Occipital lobe (tissue), 2 donors: Measurements from ENCODE around the gene TRAF3. TPM values are rescaled to one million over a fixed set of nuclear protein-coding genes. Genes with fewer than 3 reads are reported as not detected.
"Not testable (repeated sequence)": the region's sequence is repeated elsewhere in the genome, so short reads cannot be mapped to it uniquely, and the experiment has no call there.

Experiments
- DNase-seq: peaks from one replicate; lab custom pipeline; 2025; lab: John Stamatoyannopoulos, UW
- total RNA-seq: library from RNA; depleted of rRNA; stranded (reverse); fragments of >200 nt; gene quantifications from one replicate; pipeline ENCODE4 v1.2.3, GENCODE V29; 2014

The TRAF3 gene
- total RNA-seq, 1 donor from 2014 or later, result 20.1 TPM

- DNase-seq, result no peak
Measured at GRCh38 chr14:102829016-102829548, 51.8 kb downstream of the TRAF3 start.

DNA sequence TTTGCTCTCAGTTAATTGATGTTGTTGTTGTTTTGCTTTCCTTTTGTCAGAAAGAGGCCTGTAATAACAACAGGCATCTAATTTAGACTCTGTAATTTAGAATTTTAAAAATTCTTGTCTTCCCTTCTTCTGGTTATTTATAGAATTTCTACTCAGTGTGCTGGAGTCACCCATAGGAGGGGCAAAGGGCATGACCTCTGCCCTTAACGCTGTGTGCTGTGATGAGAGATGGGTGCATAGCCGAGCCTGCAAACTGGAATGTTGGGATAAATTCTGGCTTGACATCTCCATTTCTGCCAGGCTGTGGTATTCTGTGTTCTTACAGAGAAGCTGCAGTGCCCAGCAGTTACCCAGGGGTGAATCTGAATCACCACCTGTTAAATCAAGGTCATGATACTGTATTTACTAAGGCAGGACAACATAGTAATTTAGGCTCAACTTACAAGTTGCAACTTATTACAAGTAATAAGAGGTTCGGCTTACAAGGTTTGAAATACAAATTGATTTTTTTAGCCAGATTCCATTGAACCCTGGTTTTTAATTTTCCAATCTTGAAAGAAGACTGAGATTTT is 53.3 kb downstream of the TRAF3 start:
- DNase-seq, result no peak

- DNase-seq, result no peak
Measured at GRCh38 chr14:102831163-102831804, 54.0 kb downstream of the TRAF3 start.

DNA sequence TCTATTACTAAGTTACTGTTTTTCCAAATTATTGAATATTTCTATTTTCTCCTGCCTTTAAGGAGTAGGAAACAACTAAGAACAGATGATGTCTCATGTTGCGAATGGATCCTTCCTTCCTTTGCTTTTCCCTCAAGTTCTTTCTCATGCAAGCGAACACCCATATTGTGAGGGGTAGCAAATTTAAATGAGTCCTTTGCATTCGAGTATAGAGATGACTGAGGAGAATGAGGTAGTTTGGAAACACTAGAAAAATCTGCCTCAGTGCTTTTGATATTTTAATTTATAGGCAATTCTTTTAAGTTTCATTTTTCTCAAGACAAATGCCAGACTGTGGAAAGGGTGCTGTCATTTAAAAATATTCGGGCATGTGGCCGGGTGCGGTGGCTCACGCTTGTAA is 56.1 kb downstream of the TRAF3 start:
- no peak for DNase-seq

- DNase-seq, result no peak
Measured at GRCh38 chr14:102833991-102834390, 56.7 kb downstream of the TRAF3 start.

DNA sequence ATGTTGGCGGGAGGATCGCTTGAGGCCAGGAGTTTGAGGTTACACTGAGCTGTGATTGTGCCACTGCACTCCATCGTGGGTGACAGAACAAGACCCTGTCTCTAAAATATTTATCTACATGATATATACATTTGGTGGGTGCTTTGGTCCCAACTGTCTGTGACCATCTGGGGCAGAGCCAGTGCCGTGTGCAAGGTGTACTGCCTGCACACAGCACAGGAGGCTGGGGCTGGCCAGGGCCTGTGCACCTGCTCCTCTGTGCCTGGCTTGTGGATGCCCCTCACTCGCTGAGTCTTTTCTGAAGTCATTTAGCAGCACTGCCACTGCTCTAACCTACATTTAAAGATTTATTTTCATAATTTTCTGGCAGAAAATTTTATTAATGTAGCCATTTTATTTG is 58.7 kb downstream of the TRAF3 start:
- no peak for DNase-seq

DNA sequence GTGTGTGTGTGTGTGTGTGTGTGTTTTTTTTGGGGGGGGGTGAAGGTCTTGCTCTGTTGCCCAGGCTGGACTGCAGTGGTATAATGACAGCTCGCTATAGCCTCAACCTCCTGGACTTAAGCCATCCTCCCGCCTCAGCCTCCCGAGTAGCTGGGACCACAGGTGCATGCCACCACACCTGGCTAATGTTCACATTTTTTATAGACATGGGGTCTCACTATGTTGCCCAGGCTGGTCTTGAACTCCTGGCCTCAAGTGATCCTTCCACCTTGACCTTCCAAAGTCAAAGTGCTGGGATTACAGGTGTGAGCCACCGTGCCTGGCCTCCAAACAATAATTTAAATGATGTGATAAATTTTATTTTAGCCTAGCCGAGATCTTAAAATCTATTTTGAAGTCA is 59.9 kb downstream of the TRAF3 start:
- not testable (repeated sequence) for DNase-seq

DNA sequence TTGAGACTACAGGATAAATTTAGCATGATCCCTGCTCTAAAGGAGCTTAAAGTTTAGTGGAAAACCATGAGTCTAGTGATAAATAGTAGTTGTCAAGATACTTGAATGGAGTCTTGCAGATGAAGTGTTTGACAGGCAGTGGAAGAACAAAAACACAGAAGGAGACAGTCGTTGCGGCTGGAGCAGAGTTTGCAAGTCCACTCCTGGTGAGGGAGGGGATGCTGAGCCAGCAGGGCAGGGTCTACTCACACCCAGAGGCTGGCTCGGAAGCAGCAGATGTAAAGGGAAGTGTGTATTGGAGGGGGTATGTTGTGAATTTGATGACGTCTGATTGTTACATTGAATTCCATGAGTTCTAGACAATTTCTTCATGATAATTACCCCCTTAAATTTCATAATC is 61.3 kb downstream of the TRAF3 start:
- DNase-seq, result no peak

DNA sequence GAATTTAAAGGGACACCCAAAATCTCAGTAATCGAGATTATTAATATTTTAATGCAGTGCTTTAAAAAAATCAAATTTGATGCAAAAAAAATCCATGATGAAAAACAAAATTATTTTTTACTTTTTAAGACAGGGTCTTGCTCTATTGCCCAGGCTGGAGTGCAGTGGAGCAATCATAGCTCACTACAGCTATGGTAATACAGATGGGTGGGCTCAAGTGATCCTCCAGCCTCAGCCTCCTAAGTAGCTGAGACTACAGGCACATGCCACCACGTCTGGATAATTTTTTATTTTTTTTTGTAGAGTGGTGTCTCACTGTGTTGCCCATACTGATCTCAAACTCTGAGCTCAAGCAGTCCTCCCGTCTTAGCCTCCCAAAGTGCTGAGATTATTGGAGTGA is 62.9 kb downstream of the TRAF3 start:
- no peak for DNase-seq

DNA sequence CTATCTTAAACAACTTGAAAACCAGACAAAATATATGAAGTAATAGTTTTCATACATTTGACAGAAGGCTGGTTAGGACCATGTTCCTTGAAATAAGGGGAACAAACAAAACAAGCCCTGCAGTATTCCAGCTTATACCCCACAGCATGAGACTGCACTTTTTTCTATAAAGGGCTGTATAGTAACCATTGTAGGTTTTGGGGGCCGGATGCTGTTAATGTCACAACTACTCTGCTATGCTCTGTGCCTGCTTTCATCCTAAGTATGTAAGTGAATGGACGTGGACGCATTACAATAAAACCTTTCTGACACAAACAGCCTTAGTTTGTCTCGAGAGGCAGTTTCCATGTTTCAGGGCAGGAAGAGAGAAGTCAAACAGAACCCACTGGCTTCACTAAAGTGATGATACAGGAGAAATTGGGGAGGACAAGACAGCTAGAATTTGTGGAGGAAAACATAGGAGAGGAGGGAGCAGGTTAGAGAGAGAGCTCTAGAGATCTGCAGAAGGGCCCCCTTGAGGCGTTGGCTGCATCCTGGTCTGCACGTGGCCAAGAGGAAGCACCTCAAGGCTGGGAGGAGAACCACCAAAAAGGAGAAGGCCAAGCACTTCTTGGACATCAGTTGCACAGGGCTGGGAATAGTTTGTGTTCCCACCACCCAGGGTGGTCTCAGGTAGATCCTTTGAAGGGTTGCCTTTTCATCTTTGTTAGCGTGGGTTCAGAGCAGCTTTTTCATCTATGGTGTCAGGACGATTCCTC is 63.7 kb downstream of the TRAF3 start:
- DNase-seq, result no peak

- DNase-seq, result no peak
Measured at GRCh38 chr14:102848830-102849525, 71.7 kb downstream of the TRAF3 start.

- no peak for DNase-seq
Measured at GRCh38 chr14:102849526-102850379, 72.5 kb downstream of the TRAF3 start.

- DNase-seq, result no peak
Measured at GRCh38 chr14:102853648-102854047, 76.4 kb downstream of the TRAF3 start.

DNA sequence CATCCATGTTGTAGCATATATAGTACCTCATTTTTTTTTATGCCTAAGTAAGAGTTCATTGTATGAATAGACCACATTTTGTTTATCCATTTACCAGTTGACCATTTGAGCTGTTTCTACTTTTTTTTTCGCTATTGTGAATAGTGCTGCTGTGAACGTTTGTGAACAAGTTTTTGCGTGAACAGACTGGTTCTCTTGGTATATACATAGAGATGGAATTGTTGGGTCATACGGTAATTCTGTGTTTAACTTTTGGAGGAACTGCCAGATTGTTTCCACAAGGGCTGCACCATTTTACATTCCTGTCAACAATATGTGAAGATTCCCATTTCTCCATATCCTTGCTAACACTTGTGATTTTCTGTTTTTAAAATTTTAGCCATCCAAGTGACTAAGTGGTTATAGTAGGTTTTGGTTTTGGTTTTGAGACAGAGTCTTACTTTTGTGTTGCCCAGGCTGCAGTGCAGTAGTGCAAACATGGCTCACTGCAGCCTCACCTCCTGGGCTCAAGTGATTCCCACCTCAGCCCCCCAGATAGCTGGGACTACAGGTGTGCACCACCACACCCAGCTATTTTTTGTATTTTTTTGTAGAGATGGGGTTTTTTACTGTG is 76.9 kb downstream of the TRAF3 start:
- no peak for DNase-seq

DNA sequence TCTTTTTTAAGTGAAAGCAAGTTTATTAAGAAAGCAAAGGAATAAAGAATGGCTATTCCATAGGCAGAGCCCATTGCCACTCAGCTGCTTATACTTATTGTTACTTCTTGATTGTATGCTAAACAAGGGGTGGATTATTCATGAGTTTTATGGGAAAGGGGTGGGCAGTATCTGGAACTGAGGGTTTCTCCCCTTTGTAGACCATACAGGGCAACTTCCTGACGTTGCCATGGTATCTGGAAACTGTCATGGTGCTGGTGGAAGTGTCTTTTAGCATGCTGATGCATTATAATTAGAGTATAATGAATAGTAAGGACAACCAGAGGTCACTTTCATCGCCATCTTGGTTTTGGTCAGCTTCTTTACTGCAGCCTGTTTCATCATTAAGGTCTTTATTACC is 78.9 kb downstream of the TRAF3 start:
- no peak for DNase-seq

GRCh38 chr14:102857444-102857843 is 80.2 kb downstream of the TRAF3 start:
- no peak for DNase-seq

- DNase-seq, result no peak
Measured at GRCh38 chr14:102859911-102860310, 82.7 kb downstream of the TRAF3 start.

DNA sequence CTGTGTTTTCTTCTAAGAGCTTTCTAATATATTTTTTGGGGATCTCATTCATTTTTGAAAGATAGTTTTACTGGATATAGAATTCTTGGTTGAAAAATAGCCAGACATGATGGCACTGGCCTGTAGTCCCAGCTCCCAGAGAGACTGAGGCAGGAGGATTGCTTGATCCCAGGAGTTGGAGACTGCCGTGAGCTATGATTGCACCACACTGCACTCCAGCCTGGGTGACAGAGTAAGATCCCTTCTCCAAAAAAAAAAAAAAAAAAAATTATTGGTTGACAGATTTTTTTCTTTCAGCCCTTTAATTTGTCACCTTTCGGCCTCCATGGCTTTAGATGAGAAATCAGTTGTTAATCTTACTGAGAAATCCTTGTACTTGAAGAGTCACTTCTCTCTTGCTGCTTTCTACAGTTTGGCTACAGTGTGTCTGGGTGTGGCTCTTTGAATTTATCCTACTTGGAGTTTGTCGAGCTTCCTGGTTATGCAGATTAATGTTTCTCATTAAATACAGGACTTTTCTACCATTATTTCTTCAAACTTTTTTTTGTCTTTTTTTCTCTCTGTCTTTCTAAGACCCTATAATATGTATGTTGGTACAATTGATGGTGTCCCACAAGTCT is 85.0 kb downstream of the TRAF3 start:
- no peak for DNase-seq

- DNase-seq, result no peak
Measured at GRCh38 chr14:102863381-102863780, 86.1 kb downstream of the TRAF3 start.

GRCh38 chr14:102865916-102866315 is 88.7 kb downstream of the TRAF3 start:
- DNase-seq, result not testable (repeated sequence)
